ENCODE measurements around the gene FAIM2.

- TF ChIP-seq POLR2A (IDR thresholded peaks at IDR 0.05) (no peak), CTCF (IDR thresholded peaks at IDR 0.05) (no peak)
Observed at GRCh38 chr12:49871263-49871561, 32.5 kb downstream of the FAIM2 start.
